Neural progenitor cell (in vitro differentiated cells): ENCODE data around the gene DCDC1. TPM values are rescaled to one million over a fixed set of nuclear protein-coding genes. Genes with fewer than 3 reads are reported as not detected.

Experiments
- DNase-seq: peaks from one replicate; pipeline ENCODE4 v3.0.0-alpha.2; 2016; ENCODE audit warnings: low spot score
- H2AFZ ChIP-seq: fragments of 200-600 bp; sonication (generic); replicated peaks from 2 replicates; pipeline ENCODE4 v1.6.1; 2016; ENCODE audit warnings: antibody characterized with exemption
- H3F3A ChIP-seq: fragments of 200-600 bp; sonication (generic); 2 replicates; pipeline ENCODE4 v1.6.1; 2016; ENCODE audit warnings: antibody characterized with exemption, low read depth
- H3K27ac ChIP-seq: fragments of 200-600 bp; sonication (generic); 2 replicates; pipeline ENCODE4 v1.5.1; 2016; ENCODE audit warnings: mild to moderate bottlenecking
- H3K27me3 ChIP-seq: fragments of 200-600 bp; sonication (generic); 2 replicates; pipeline ENCODE4 v1.6.1; 2016; ENCODE audit warnings: mild to moderate bottlenecking, moderate library complexity
- H3K36me3 ChIP-seq: fragments of 200-600 bp; sonication (generic); 2 replicates; pipeline ENCODE4 v1.5.1; 2016
- H3K4me1 ChIP-seq: fragments of 200-600 bp; sonication (generic); 2 replicates; pipeline ENCODE4 v1.6.1; 2016; ENCODE audit warnings: mixed run types
- H3K4me2 ChIP-seq: fragments of 200-600 bp; sonication (generic); 2 replicates; pipeline ENCODE4 v1.6.1; 2016
- H3K4me3 ChIP-seq: fragments of 200-600 bp; sonication (generic); 2 replicates; pipeline ENCODE4 v1.5.1; 2016
- H3K79me2 ChIP-seq: fragments of 200-600 bp; sonication (generic); 2 replicates; pipeline ENCODE4 v1.6.1; 2016; ENCODE audit warnings: low read depth
- H3K9ac ChIP-seq: fragments of 200-600 bp; sonication (generic); 2 replicates; pipeline ENCODE4 v1.6.1; 2016
- H3K9me3 ChIP-seq: fragments of 200-600 bp; sonication (generic); 2 replicates; pipeline ENCODE4 v1.5.1; 2016; ENCODE audit warnings: low read depth
- H4K20me1 ChIP-seq: fragments of 200-600 bp; sonication (generic); 2 replicates; pipeline ENCODE4 v1.6.1; 2016; ENCODE audit warnings: low read depth
- H3K27ac Mint-ChIP-seq: 3 replicates; pipeline ENCODE4 v1.8.0; 2021; ENCODE audit warnings: mixed read lengths
- H3K27me3 Mint-ChIP-seq: 2 replicates; pipeline ENCODE4 v1.8.0; 2022; ENCODE audit warnings: low read depth, mild to moderate bottlenecking, inconsistent platforms, moderate library complexity, mixed read lengths; ENCODE audit not compliant: insufficient read depth
- H3K36me3 Mint-ChIP-seq: 3 replicates; pipeline ENCODE4 v1.8.0; 2021; ENCODE audit warnings: mixed read lengths
- H3K4me1 Mint-ChIP-seq: 3 replicates; pipeline ENCODE4 v1.8.0; 2021; ENCODE audit warnings: mixed read lengths
- H3K4me3 Mint-ChIP-seq: 3 replicates; pipeline ENCODE4 v1.8.0; 2021; ENCODE audit warnings: mild to moderate bottlenecking, moderate library complexity, mixed read lengths
- H3K9me3 Mint-ChIP-seq: 3 replicates; pipeline ENCODE4 v1.8.0; 2020; ENCODE audit warnings: mixed read lengths
- EZH2 ChIP-seq: fragments of 200-600 bp; sonication (generic); IDR thresholded peaks from 2 replicates; pipeline ENCODE4 v1.6.1; 2017; ENCODE audit warnings: antibody characterized with exemption, mild to moderate bottlenecking, moderate library complexity
- EZH2phosphoT487 ChIP-seq: fragments of 200-600 bp; sonication (generic); IDR thresholded peaks from 2 replicates; pipeline ENCODE4 v1.6.1; 2017; ENCODE audit warnings: antibody characterized with exemption
- total RNA-seq: library from RNA; depleted of rRNA; stranded (reverse); fragments of >200 nt; gene quantifications from 2 replicates; pipeline ENCODE4 v1.2.3, GENCODE V29; 2015; ENCODE audit warnings: low replicate concordance
- TF ChIP-seq, protein P1 (sequence below): fragments of 200-600 bp; sonication (generic); IDR thresholded peaks from 2 replicates; pipeline ENCODE4 v1.5.1; 2017; ENCODE audit warnings: antibody characterized with exemption, mild to moderate bottlenecking

Gene DCDC1
- total RNA-seq, 1 donor from 2014 or later, result 5.0 TPM

DNA sequence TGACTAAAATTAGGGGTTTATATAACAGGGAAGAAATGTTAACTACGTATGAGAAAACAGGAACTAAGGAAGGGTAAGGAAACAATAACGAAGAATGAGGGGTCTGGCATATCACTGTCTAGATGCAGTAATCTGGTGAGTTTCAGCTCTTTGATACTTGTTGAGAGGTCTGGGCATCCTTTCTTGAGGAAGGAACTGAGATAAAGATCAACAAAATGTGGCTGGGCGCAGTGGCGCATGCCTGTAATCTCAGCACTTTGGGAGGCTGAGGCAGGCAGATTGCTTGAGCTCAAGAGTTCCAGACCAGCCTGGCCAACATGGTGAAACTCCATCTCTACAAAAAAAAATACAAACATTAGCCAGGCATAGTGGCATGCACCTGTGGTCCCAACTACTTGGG is 2.7 kb downstream of the DCDC1 start:
- H2AFZ ChIP-seq, result no peak overlapping the region
- H3K36me3 Mint-ChIP-seq, result peaks cover 3% of the 10 kb centered on the region
- H3K4me1 ChIP-seq, result peaks cover 14% of the 10 kb centered on the region
- DNase-seq, result no peak
- H3K9me3 Mint-ChIP-seq, result no peaks in the 10 kb centered on the region
- no peak overlapping the region for H3K4me3 Mint-ChIP-seq
- H3F3A ChIP-seq, result peaks cover 7% of the 10 kb centered on the region
- peaks cover 4% of the 10 kb centered on the region for H3K36me3 ChIP-seq
- no peak overlapping the region for H3K27ac Mint-ChIP-seq
- peaks cover 19% of the 10 kb centered on the region for H3K79me2 ChIP-seq
- no peak overlapping the region for H3K9ac ChIP-seq
- no peaks in the 10 kb centered on the region for H3K9me3 ChIP-seq
- no peak overlapping the region for H3K4me3 ChIP-seq
- no peak overlapping the region for H3K4me2 ChIP-seq
- H3K27ac ChIP-seq, result no peak overlapping the region
- no peaks in the 10 kb centered on the region for H4K20me1 ChIP-seq
- peaks cover 2% of the 10 kb centered on the region for H3K27me3 Mint-ChIP-seq
- no peak for TF ChIP-seq EZH2
- no peak for TF ChIP-seq EZH2phosphoT487
- TF ChIP-seq, protein P1, sequence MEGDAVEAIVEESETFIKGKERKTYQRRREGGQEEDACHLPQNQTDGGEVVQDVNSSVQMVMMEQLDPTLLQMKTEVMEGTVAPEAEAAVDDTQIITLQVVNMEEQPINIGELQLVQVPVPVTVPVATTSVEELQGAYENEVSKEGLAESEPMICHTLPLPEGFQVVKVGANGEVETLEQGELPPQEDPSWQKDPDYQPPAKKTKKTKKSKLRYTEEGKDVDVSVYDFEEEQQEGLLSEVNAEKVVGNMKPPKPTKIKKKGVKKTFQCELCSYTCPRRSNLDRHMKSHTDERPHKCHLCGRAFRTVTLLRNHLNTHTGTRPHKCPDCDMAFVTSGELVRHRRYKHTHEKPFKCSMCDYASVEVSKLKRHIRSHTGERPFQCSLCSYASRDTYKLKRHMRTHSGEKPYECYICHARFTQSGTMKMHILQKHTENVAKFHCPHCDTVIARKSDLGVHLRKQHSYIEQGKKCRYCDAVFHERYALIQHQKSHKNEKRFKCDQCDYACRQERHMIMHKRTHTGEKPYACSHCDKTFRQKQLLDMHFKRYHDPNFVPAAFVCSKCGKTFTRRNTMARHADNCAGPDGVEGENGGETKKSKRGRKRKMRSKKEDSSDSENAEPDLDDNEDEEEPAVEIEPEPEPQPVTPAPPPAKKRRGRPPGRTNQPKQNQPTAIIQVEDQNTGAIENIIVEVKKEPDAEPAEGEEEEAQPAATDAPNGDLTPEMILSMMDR, result no peak
- H3K4me1 Mint-ChIP-seq, result peaks cover 17% of the 10 kb centered on the region
- peaks cover 3% of the 10 kb centered on the region for H3K27me3 ChIP-seq

DNA sequence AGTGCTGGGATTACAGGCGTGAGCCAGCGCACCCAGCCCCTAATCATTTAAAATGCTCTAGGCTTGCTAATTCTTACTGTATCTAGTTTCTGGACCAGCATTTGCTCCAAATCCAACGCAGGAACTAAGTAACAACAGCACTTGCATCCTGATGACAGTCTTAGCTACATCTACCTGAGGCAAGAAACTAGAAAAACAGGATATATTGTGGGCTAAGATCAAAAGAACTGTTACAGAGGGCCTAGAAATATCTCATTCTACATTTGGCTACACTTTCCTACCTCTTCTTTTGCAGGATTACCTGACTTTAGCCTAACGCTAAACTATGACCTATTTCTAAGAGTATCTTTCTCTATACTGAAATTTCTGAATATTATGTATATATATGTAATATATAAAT is 7.8 kb downstream of the DCDC1 start:
- Histone ChIP-seq H3K27ac (no peak overlapping the region), H3K9me3 (no peaks in the 10 kb centered on the region), H3K4me1 (no peaks in the 10 kb centered on the region), H4K20me1 (no peaks in the 10 kb centered on the region), H3K27me3 (no peaks in the 10 kb centered on the region), H3K4me3 (no peak overlapping the region), H3K4me2 (no peak overlapping the region), H2AFZ (no peak overlapping the region), H3K36me3 (no peaks in the 10 kb centered on the region), H3F3A (no peaks in the 10 kb centered on the region), H3K79me2 (no peaks in the 10 kb centered on the region), H3K9ac (no peak overlapping the region)
- no peak overlapping the region for H3K4me3 Mint-ChIP-seq
- no peak for DNase-seq
- TF ChIP-seq EZH2phosphoT487, result no peak
- TF ChIP-seq EZH2, result no peak
- TF ChIP-seq, protein P1, result no peak
- no peaks in the 10 kb centered on the region for H3K36me3 Mint-ChIP-seq
- peaks cover 2% of the 10 kb centered on the region for H3K27me3 Mint-ChIP-seq
- no peaks in the 10 kb centered on the region for H3K9me3 Mint-ChIP-seq
- no peak overlapping the region for H3K27ac Mint-ChIP-seq
- H3K4me1 Mint-ChIP-seq, result no peaks in the 10 kb centered on the region

DNA sequence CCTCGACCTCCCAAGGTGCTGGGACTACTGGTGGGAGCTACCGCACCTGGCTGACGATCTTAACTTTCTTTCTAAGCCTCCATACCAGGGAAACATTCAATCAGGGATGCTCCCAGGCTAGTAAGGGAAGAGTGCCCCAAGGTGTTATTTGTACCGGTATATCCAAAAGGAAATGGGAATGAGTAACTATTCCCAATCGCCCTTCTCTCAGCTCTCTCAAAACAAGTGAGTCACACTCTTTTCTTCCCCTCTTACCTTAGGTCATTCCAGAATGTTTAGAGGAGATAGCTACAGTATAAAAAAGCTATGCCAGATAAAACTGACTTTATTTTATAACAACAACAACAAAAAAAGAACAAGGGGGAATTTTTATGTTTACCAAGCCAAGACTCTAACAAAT is 13.7 kb downstream of the DCDC1 start:
- Histone ChIP-seq H2AFZ (no peak overlapping the region), H3K27me3 (no peaks in the 10 kb centered on the region), H3K4me2 (no peak overlapping the region), H3K9ac (no peak overlapping the region), H3K27ac (no peak overlapping the region), H3K4me1 (no peaks in the 10 kb centered on the region), H3K79me2 (no peaks in the 10 kb centered on the region), H4K20me1 (no peaks in the 10 kb centered on the region), H3K4me3 (no peak overlapping the region), H3K9me3 (no peaks in the 10 kb centered on the region), H3K36me3 (no peaks in the 10 kb centered on the region), H3F3A (no peaks in the 10 kb centered on the region)
- Mint-ChIP-seq H3K4me3 (no peak overlapping the region), H3K4me1 (no peaks in the 10 kb centered on the region), H3K9me3 (peaks cover 5% of the 10 kb centered on the region), H3K27me3 (no peaks in the 10 kb centered on the region), H3K36me3 (peaks cover 3% of the 10 kb centered on the region), H3K27ac (no peak overlapping the region)
- TF ChIP-seq EZH2phosphoT487 (no peak), EZH2 (no peak)
- TF ChIP-seq, protein P1, result no peak
- no peak for DNase-seq

DNA sequence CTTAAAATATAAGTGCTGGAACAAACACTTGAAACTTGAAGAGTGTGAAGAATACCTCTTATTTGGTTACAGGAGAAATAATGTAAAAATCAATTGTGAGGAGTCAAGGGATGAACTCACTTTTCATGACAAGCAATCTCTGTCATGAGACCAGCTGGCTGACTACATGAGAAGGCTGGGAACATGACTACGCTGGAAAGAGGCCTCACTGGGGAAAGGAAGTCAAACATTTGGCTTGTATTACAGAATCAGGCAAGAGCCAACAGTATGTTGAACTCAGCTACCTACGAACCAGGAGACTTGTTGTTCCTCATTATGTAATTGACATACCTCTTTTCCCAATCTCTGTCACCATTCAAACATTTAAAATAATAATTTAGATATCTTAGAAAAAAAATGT is 14.4 kb downstream of the DCDC1 start:
- no peaks in the 10 kb centered on the region for H3K27me3 ChIP-seq
- H3K4me1 ChIP-seq, result no peaks in the 10 kb centered on the region
- peaks cover 3% of the 10 kb centered on the region for H3K36me3 Mint-ChIP-seq
- no peaks in the 10 kb centered on the region for H3K27me3 Mint-ChIP-seq
- H3F3A ChIP-seq, result no peaks in the 10 kb centered on the region
- no peaks in the 10 kb centered on the region for H3K4me1 Mint-ChIP-seq
- H3K9ac ChIP-seq, result no peak overlapping the region
- no peak overlapping the region for H2AFZ ChIP-seq
- no peak overlapping the region for H3K4me3 ChIP-seq
- no peaks in the 10 kb centered on the region for H3K79me2 ChIP-seq
- H3K4me2 ChIP-seq, result no peak overlapping the region
- H3K27ac ChIP-seq, result no peak overlapping the region
- TF ChIP-seq EZH2, result no peak
- no peak for TF ChIP-seq EZH2phosphoT487
- TF ChIP-seq, protein P1, result no peak
- H3K36me3 ChIP-seq, result no peaks in the 10 kb centered on the region
- H3K27ac Mint-ChIP-seq, result no peak overlapping the region
- H3K9me3 Mint-ChIP-seq, result peaks cover 5% of the 10 kb centered on the region
- no peak overlapping the region for H3K4me3 Mint-ChIP-seq
- no peaks in the 10 kb centered on the region for H3K9me3 ChIP-seq
- no peak for DNase-seq
- no peaks in the 10 kb centered on the region for H4K20me1 ChIP-seq
